Measurements from ENCODE around the gene SEC61A2. TPM values are rescaled to one million over a fixed set of nuclear protein-coding genes. Genes with fewer than 3 reads are reported as not detected.

Gene SEC61A2
- total RNA-seq, 1 experiment from 2014 or later, result 6.8 TPM

DNA sequence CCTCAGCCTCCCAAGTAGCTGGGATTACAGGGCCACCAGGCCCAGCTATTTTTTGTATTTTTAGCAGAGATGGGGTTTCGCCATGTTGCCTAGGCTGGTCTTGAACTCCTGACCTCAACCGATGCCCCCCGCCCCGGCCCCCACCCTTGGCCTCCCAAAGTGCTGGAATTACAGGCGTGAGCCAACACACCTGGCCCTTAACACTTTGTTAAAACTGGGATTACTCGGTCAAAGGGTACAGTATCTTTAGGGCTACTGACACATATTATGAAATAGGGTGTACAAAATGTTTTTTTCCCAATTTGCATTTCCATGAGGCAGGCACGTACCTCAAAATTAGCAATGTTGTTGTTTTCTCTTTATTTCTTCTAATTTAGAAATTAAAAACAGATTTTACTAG lies 54.7 kb downstream of the SEC61A2 start:
- Histone ChIP-seq H3K9me2 (ENCODE audit: insufficient read depth) (no peaks in the 10 kb centered on the region), H3K4me3 (no peak overlapping the region), H3K27ac (no peak overlapping the region), H3K27me3 (ENCODE audit: insufficient read depth, low read depth) (no peaks in the 10 kb centered on the region), H3K36me3 (ENCODE audit: low read depth) (no peaks in the 10 kb centered on the region), H3K79me2 (ENCODE audit: low read depth) (peaks cover 6% of the 10 kb centered on the region; the same call in 1 of the 2 replicates), H3K4me2 (no peak overlapping the region), H4K20me1 (ENCODE audit: insufficient read depth) (no peaks in the 10 kb centered on the region), H3K4me1 (replicated peaks; ENCODE audit: insufficient read depth) (no peaks in the 10 kb centered on the region), H3K9me3 (ENCODE audit: insufficient read depth, low read depth) (no peaks in the 10 kb centered on the region), H3F3A (ENCODE audit: insufficient read depth, low read depth) (no peaks in the 10 kb centered on the region), H2AFZ (no peak overlapping the region)
- intact Hi-C loops (cut with micrococcal nuclease; ENCODE audit: unreplicated experiment), result no loop called here
- ChIA-PET CTCF (interaction anchor here (0.7 kb wide), 1 partner anchor 748 kb away, joined by 6 read pairs; no protein-coding TSS in a partner anchor), POLR2A (ENCODE audit: unreplicated experiment) (no interaction called here)
- TF ChIP-seq EZH2 (IDR thresholded peaks at IDR 0.05; ENCODE audit: low read depth), result no peak
- TF ChIP-seq, protein P1, sequence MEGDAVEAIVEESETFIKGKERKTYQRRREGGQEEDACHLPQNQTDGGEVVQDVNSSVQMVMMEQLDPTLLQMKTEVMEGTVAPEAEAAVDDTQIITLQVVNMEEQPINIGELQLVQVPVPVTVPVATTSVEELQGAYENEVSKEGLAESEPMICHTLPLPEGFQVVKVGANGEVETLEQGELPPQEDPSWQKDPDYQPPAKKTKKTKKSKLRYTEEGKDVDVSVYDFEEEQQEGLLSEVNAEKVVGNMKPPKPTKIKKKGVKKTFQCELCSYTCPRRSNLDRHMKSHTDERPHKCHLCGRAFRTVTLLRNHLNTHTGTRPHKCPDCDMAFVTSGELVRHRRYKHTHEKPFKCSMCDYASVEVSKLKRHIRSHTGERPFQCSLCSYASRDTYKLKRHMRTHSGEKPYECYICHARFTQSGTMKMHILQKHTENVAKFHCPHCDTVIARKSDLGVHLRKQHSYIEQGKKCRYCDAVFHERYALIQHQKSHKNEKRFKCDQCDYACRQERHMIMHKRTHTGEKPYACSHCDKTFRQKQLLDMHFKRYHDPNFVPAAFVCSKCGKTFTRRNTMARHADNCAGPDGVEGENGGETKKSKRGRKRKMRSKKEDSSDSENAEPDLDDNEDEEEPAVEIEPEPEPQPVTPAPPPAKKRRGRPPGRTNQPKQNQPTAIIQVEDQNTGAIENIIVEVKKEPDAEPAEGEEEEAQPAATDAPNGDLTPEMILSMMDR (conservative IDR thresholded peaks at IDR 0.05), result no peak
- BruUV-seq (replicated peaks), result no TSS peak
- DNase-seq, result no peak

DNA sequence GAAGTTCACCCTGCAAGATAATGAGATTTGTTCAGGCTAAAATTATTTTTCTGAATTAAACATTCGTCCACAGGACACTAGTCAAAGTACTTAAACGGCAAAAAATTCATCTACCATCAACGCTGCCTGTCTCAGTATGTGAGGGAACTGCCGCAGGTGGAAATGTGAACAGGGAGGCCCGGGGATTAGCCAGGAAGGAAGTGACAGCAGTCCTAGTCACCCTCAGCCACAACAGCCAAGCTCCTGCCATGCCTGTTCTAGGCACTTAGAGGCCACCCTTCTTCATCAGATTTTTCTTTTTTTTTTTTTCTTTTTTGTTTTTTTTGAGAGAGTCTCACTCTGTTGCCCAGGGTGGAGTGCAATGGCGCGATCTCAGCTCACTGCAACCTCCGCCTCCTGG lies 56.8 kb downstream of the SEC61A2 start:
- ChIA-PET POLR2A (ENCODE audit: unreplicated experiment) (no interaction called here), CTCF (no interaction called here)
- intact Hi-C loops (cut with micrococcal nuclease; ENCODE audit: unreplicated experiment), result no loop called here
- Histone ChIP-seq H3K4me2 (no peak overlapping the region), H3K9me2 (ENCODE audit: insufficient read depth) (no peaks in the 10 kb centered on the region), H3K4me1 (replicated peaks; ENCODE audit: insufficient read depth) (no peaks in the 10 kb centered on the region), H4K20me1 (ENCODE audit: insufficient read depth) (no peaks in the 10 kb centered on the region), H3K27ac (no peak overlapping the region), H3K79me2 (ENCODE audit: low read depth) (peaks cover 20% of the 10 kb centered on the region), H3F3A (ENCODE audit: insufficient read depth, low read depth) (no peaks in the 10 kb centered on the region), H3K9me3 (ENCODE audit: insufficient read depth, low read depth) (no peaks in the 10 kb centered on the region), H3K27me3 (ENCODE audit: insufficient read depth, low read depth) (no peaks in the 10 kb centered on the region), H2AFZ (no peak overlapping the region), H3K4me3 (no peak overlapping the region), H3K36me3 (ENCODE audit: low read depth) (no peaks in the 10 kb centered on the region)
- BruUV-seq (replicated peaks), result no TSS peak
- no peak for DNase-seq
- TF ChIP-seq, protein P1 (conservative IDR thresholded peaks at IDR 0.05), result no peak
- no peak for TF ChIP-seq EZH2 (IDR thresholded peaks at IDR 0.05; ENCODE audit: low read depth)

DNA sequence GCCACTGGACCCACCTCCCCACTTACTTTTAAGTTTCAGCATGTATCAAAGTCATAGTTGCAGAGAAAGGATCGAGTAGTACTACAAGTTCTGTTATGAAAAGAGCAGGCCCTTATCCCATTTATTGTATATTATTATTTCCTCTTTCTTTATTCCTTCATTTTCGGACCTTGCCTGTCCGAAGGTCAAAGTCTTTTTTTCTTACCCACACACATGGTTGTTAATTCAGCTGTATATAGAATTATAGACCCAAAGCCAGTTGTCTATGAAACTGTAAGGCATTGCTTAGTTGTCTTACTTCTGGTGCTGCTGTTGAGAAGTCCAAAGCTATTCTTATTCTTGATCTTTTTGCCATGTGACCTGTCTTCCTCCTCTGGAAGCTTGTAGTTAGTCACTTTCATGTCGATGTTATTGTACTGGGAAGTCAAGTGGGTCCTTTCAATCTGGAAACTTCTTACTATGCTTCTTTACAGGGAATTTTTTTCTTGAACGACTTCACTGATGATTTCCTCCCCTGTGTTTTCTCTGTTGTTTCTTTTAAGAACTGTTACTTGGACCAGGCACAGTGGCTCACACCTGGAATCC lies 57.9 kb downstream of the SEC61A2 start:
- no peak overlapping the region for H3K4me3 ChIP-seq
- ChIA-PET POLR2A (ENCODE audit: unreplicated experiment) (no interaction called here), CTCF (no interaction called here)
- no peak overlapping the region for H3K4me2 ChIP-seq
- DNase-seq, result no peak
- H3K27ac ChIP-seq, result no peak overlapping the region
- H3K36me3 ChIP-seq (ENCODE audit: low read depth), result no peaks in the 10 kb centered on the region
- no peaks in the 10 kb centered on the region for H3F3A ChIP-seq (ENCODE audit: insufficient read depth, low read depth)
- no peaks in the 10 kb centered on the region for H3K4me1 ChIP-seq (replicated peaks; ENCODE audit: insufficient read depth)
- no peaks in the 10 kb centered on the region for H3K9me2 ChIP-seq (ENCODE audit: insufficient read depth)
- TF ChIP-seq EZH2 (IDR thresholded peaks at IDR 0.05; ENCODE audit: low read depth), result no peak
- TF ChIP-seq, protein P1 (conservative IDR thresholded peaks at IDR 0.05), result no peak
- no peaks in the 10 kb centered on the region for H4K20me1 ChIP-seq (ENCODE audit: insufficient read depth)
- no peak overlapping the region for H2AFZ ChIP-seq
- peaks cover 30% of the 10 kb centered on the region for H3K79me2 ChIP-seq (ENCODE audit: low read depth)
- no peaks in the 10 kb centered on the region for H3K27me3 ChIP-seq (ENCODE audit: insufficient read depth, low read depth)
- intact Hi-C loops (cut with micrococcal nuclease; ENCODE audit: unreplicated experiment), result no loop called here
- H3K9me3 ChIP-seq (ENCODE audit: insufficient read depth, low read depth), result no peaks in the 10 kb centered on the region
- BruUV-seq (replicated peaks), result no TSS peak
